ENCODE measurements around the gene TAF6L. TPM values are rescaled to one million over a fixed set of nuclear protein-coding genes. Genes with fewer than 3 reads are reported as not detected.
"Not testable (repeated sequence)": the region's sequence is repeated elsewhere in the genome, so short reads cannot be mapped to it uniquely, and the experiment has no call there.

The TAF6L gene
- total and polyA plus RNA-seq, 3 experiments from 2014 or later: 9.6 to 24.1 (median 21.8) TPM

GRCh38 chr11:62757846-62758788 lies 13.1 kb upstream of the TAF6L start:
- Histone ChIP-seq H3K4me1 (ENCODE audit: insufficient read depth, low read length) (peaks cover 23% of the 10 kb centered on the region), H3K27me3 (ENCODE audit: insufficient read depth, low read length, poor library complexity, severe bottlenecking) (no peaks in the 10 kb centered on the region), H3K4me3 (ENCODE audit: low read length) (no peak overlapping the region), H3K36me3 (ENCODE audit: insufficient read depth, low read length) (peaks cover 7% of the 10 kb centered on the region), H3K9me3 (ENCODE audit: low read length) (no peaks in the 10 kb centered on the region), H3K27ac (ENCODE audit: low read depth, low read length) (no peak overlapping the region)
- ChIA-PET POLR2A (interaction anchor here (0.8 kb wide), 1 partner anchor 31 kb away, joined by 4 read pairs; the partner anchor contains the start of gene HNRNPUL2), CTCF (interaction anchor here (1.5 to 2.4 kb wide), 3 partner anchors 10 to 28 kb away, joined by 4 to 7 read pairs (median 5); no protein-coding TSS in a partner anchor)
- peaks cover 29 to 37% (median 30%) of the 10 kb centered on the region in 3 donors for H3K4me1 Mint-ChIP-seq
- peak overlapping the region in 1 of 7 donors; percentile 18 for H3K4me3 Mint-ChIP-seq
- no peak for DNase-seq
- H3K9me3 Mint-ChIP-seq: no peaks in the 10 kb centered on the region
- H3K36me3 Mint-ChIP-seq: peaks cover 0 to 21% (median 1%) of the 10 kb centered on the region in 3 donors
- no peaks in the 10 kb centered on the region for H3K27me3 Mint-ChIP-seq
- H3K27ac Mint-ChIP-seq: no peak overlapping the region

- not testable (repeated sequence) for H3K27me3 ChIP-seq (ENCODE audit: insufficient read depth, low read length, poor library complexity, severe bottlenecking); H3K9me3 ChIP-seq (ENCODE audit: low read length); H3K4me3 ChIP-seq (ENCODE audit: low read length); DNase-seq; H3K36me3 ChIP-seq (ENCODE audit: insufficient read depth, low read length); H3K9me3 Mint-ChIP-seq; H3K27ac ChIP-seq (ENCODE audit: low read depth, low read length); H3K27me3 Mint-ChIP-seq
- H3K4me1 ChIP-seq (ENCODE audit: insufficient read depth, low read length): peaks cover 13% of the 10 kb centered on the region
- POLR2A ChIA-PET: interaction anchor here (0.5 to 2.3 kb wide), 19 partner anchors 9 to 187 kb away, joined by 3 to 18 read pairs (median 6); partner anchors contain the start of genes C11orf98, CSKMT, EEF1G and HNRNPUL2
- CTCF ChIA-PET: interaction anchor here (1.0 to 2.2 kb wide), 6 partner anchors 11 to 121 kb away, joined by 3 to 13 read pairs (median 8); partner anchors contain the start of genes HNRNPUL2, SLC3A2, TAF6L and TMEM179B
- H3K36me3 Mint-ChIP-seq: peaks cover 0 to 27% (median 3%) of the 10 kb centered on the region in 3 donors
- H3K27ac Mint-ChIP-seq: peak overlapping the region; percentile 17 to 99 (median 94)
- peak overlapping the region; percentile 89 to 98 (median 96) for H3K4me3 Mint-ChIP-seq
- peaks cover 17 to 30% (median 18%) of the 10 kb centered on the region in 3 donors for H3K4me1 Mint-ChIP-seq
Observed at GRCh38 chr11:62760867-62761227, 10.3 kb upstream of the TAF6L start.

GRCh38 chr11:62770778-62771143 lies 435 bp upstream of the TAF6L start:
- Histone ChIP-seq H3K27ac (ENCODE audit: low read depth, low read length) (peak overlapping the region; percentile 75), H3K9me3 (ENCODE audit: low read length) (no peaks in the 10 kb centered on the region), H3K4me3 (ENCODE audit: low read length) (peak overlapping the region; percentile 42), H3K36me3 (ENCODE audit: insufficient read depth, low read length) (peaks cover 4% of the 10 kb centered on the region), H3K27me3 (ENCODE audit: insufficient read depth, low read length, poor library complexity, severe bottlenecking) (no peaks in the 10 kb centered on the region), H3K4me1 (ENCODE audit: insufficient read depth, low read length) (peaks cover 22% of the 10 kb centered on the region)
- H3K4me1 Mint-ChIP-seq: peaks cover 18 to 34% (median 32%) of the 10 kb centered on the region in 3 donors
- peak overlapping the region; percentile 85 to 99 (median 95) for H3K27ac Mint-ChIP-seq
- peak overlapping the region; percentile 87 to 96 (median 93) for H3K4me3 Mint-ChIP-seq
- ChIA-PET CTCF (interaction anchor here (0.7 to 8.3 kb wide), 7 partner anchors 9 to 147 kb away, joined by 3 to 74 read pairs (median 5); partner anchors contain the start of genes POLR2G, STX5, TEX54 and TMEM179B), POLR2A (interaction anchor here (0.5 to 4.7 kb wide), 16 partner anchors 9 to 215 kb away, joined by 3 to 31 read pairs (median 4); partner anchors contain the start of genes HNRNPUL2, POLR2G, TEX54 and TMEM179B)
- no peaks in the 10 kb centered on the region for H3K27me3 Mint-ChIP-seq
- no peaks in the 10 kb centered on the region for H3K9me3 Mint-ChIP-seq
- H3K36me3 Mint-ChIP-seq: peaks cover 0 to 44% (median 8%) of the 10 kb centered on the region in 3 donors
- no peak for DNase-seq

- Mint-ChIP-seq H3K27me3 (no peaks in the 10 kb centered on the region), H3K27ac (peak overlapping the region in 1 of 8 donors; percentile 45), H3K4me1 (peaks cover 28 to 37% (median 30%) of the 10 kb centered on the region in 3 donors), H3K4me3 (peak overlapping the region in 1 of 7 donors; percentile 72), H3K36me3 (peaks cover 0 to 48% (median 3%) of the 10 kb centered on the region in 3 donors), H3K9me3 (no peaks in the 10 kb centered on the region)
- ChIA-PET CTCF (interaction anchor here (0.6 to 8.3 kb wide), 4 partner anchors 10 to 91 kb away, joined by 3 to 74 read pairs (median 4); partner anchors contain the start of genes POLR2G and TMEM179B), POLR2A (interaction anchor here (0.6 to 0.9 kb wide), 5 partner anchors 12 to 107 kb away, joined by 3 to 6 read pairs (median 4); partner anchors contain the start of gene SLC3A2)
- no peaks in the 10 kb centered on the region for H3K27me3 ChIP-seq (ENCODE audit: insufficient read depth, low read length, poor library complexity, severe bottlenecking)
- H3K4me1 ChIP-seq (ENCODE audit: insufficient read depth, low read length): peaks cover 21% of the 10 kb centered on the region
- peaks cover 11% of the 10 kb centered on the region for H3K36me3 ChIP-seq (ENCODE audit: insufficient read depth, low read length)
- H3K9me3 ChIP-seq (ENCODE audit: low read length): no peaks in the 10 kb centered on the region
- no peak overlapping the region for H3K27ac ChIP-seq (ENCODE audit: low read depth, low read length)
- no peak overlapping the region for H3K4me3 ChIP-seq (ENCODE audit: low read length)
- no peak for DNase-seq
Observed at GRCh38 chr11:62774407-62774806, 3.2 kb downstream of the TAF6L start.

- H3K27me3 Mint-ChIP-seq: no peaks in the 10 kb centered on the region
- Histone ChIP-seq H3K27ac (ENCODE audit: low read depth, low read length) (no peak overlapping the region), H3K4me1 (ENCODE audit: insufficient read depth, low read length) (peaks cover 10% of the 10 kb centered on the region), H3K4me3 (ENCODE audit: low read length) (no peak overlapping the region), H3K36me3 (ENCODE audit: insufficient read depth, low read length) (peaks cover 11% of the 10 kb centered on the region), H3K27me3 (ENCODE audit: insufficient read depth, low read length, poor library complexity, severe bottlenecking) (no peaks in the 10 kb centered on the region), H3K9me3 (ENCODE audit: low read length) (no peaks in the 10 kb centered on the region)
- peak overlapping the region in 1 of 7 donors; percentile 70 for H3K4me3 Mint-ChIP-seq
- ChIA-PET POLR2A (interaction anchor here (0.7 to 0.9 kb wide), 3 partner anchors 11 to 1488 kb away, joined by 3 to 5 read pairs (median 4); partner anchors contain the start of gene HNRNPUL2), CTCF (interaction anchor here (0.6 to 8.3 kb wide), 3 partner anchors 10 to 22 kb away, joined by 3 to 74 read pairs (median 3); partner anchors contain the start of genes TMEM179B and ZBTB3)
- H3K4me1 Mint-ChIP-seq: peaks cover 16 to 26% (median 22%) of the 10 kb centered on the region in 3 donors
- DNase-seq: no peak
- H3K9me3 Mint-ChIP-seq: no peaks in the 10 kb centered on the region
- H3K27ac Mint-ChIP-seq: peak overlapping the region in 6 of 8 donors; percentile 36 to 92 (median 70)
- H3K36me3 Mint-ChIP-seq: peaks cover 0 to 47% (median 3%) of the 10 kb centered on the region in 3 donors
Observed at GRCh38 chr11:62775646-62776045, 4.5 kb downstream of the TAF6L start.

GRCh38 chr11:62777389-62777788 lies 6.2 kb downstream of the TAF6L start:
- H3K27ac Mint-ChIP-seq: peak overlapping the region in 7 of 8 donors; percentile 47 to 94 (median 78)
- peaks cover 11% of the 10 kb centered on the region for H3K36me3 ChIP-seq (ENCODE audit: insufficient read depth, low read length)
- no peaks in the 10 kb centered on the region for H3K9me3 ChIP-seq (ENCODE audit: low read length)
- ChIA-PET POLR2A (interaction anchor here (0.6 kb wide), 1 partner anchor 16 kb away, joined by 3 read pairs; no protein-coding TSS in a partner anchor), CTCF (interaction anchor here (8.3 kb wide), 1 partner anchor 8 kb away, joined by 74 read pairs; the partner anchor contains the start of gene TMEM179B)
- no peak for DNase-seq
- H3K36me3 Mint-ChIP-seq: peaks cover 0 to 46% (median 3%) of the 10 kb centered on the region in 3 donors
- no peaks in the 10 kb centered on the region for H3K4me1 ChIP-seq (ENCODE audit: insufficient read depth, low read length)
- no peak overlapping the region for H3K27ac ChIP-seq (ENCODE audit: low read depth, low read length)
- no peaks in the 10 kb centered on the region for H3K9me3 Mint-ChIP-seq
- peaks cover 3 to 15% (median 13%) of the 10 kb centered on the region in 3 donors for H3K4me1 Mint-ChIP-seq
- H3K27me3 Mint-ChIP-seq: no peaks in the 10 kb centered on the region
- H3K4me3 ChIP-seq (ENCODE audit: low read length): no peak overlapping the region
- H3K4me3 Mint-ChIP-seq: peak overlapping the region in 4 of 7 donors; percentile 34 to 61 (median 48)
- H3K27me3 ChIP-seq (ENCODE audit: insufficient read depth, low read length, poor library complexity, severe bottlenecking): no peaks in the 10 kb centered on the region

- Mint-ChIP-seq H3K36me3 (peaks cover 0 to 51% (median 7%) of the 10 kb centered on the region in 3 donors), H3K4me3 (peak overlapping the region in 4 of 7 donors; percentile 38 to 51 (median 46)), H3K27ac (peak overlapping the region in 4 of 8 donors; percentile 22 to 89 (median 67)), H3K27me3 (no peaks in the 10 kb centered on the region), H3K9me3 (no peaks in the 10 kb centered on the region), H3K4me1 (peaks cover 3 to 15% (median 13%) of the 10 kb centered on the region in 3 donors)
- Histone ChIP-seq H3K4me1 (ENCODE audit: insufficient read depth, low read length) (no peaks in the 10 kb centered on the region), H3K27ac (ENCODE audit: low read depth, low read length) (no peak overlapping the region), H3K36me3 (ENCODE audit: insufficient read depth, low read length) (peaks cover 11% of the 10 kb centered on the region), H3K9me3 (ENCODE audit: low read length) (no peaks in the 10 kb centered on the region), H3K27me3 (ENCODE audit: insufficient read depth, low read length, poor library complexity, severe bottlenecking) (no peaks in the 10 kb centered on the region), H3K4me3 (ENCODE audit: low read length) (no peak overlapping the region)
- ChIA-PET CTCF (no interaction called here), POLR2A (no interaction called here)
- no peak for DNase-seq
Observed at GRCh38 chr11:62778441-62778840, 7.2 kb downstream of the TAF6L start.
